NT2/D1 (cell line): ENCODE measurements around the gene TRAF1.

Source experiments
- YY1 ChIP-seq: IDR thresholded peaks from 2 replicates; pipeline ENCODE4 v1.6.1; 2011; ENCODE audit not compliant: insufficient read length, insufficient read depth
- ZNF274 ChIP-seq: IDR thresholded peaks from 2 replicates; pipeline ENCODE4 v1.6.1; 2011; ENCODE audit warnings: mild to moderate bottlenecking, low read depth, low read length

DNA sequence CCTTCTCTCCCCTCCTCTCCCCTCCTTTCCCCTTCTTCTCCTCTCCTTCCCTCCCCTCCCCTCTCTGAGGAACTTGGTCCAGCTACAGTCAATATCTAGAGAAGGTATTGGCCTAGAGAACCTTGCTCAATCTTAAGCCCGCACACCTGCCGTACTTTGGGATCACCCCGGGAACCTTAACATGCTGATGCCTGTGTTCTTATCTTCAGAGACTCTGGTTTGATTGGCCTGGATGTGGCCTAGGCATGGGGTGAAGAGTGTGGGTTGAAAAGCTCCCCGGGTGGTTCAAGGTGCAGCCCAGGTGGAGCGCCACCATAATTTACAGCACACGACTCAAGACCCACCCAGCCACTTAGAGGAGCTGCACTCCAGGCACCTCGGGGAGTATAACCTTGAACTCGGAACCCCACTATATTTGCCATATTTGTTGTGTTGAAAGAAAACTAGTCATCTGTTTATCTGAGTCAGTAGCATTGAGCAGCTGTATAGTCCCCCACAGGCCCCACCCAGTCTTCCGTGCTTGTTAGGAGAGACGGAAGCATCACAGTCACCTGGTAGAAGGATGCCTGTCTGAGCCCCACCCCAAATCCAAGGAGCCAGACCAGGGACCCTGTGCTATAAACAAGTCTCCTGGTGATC, 35.2 kb downstream of the TRAF1 start:
- TF ChIP-seq ZNF274 (no peak), YY1 (no peak)
